NCI-H748 treated with DMSO at 0.1 percent for 48 hours (cell line): ENCODE results near the gene CHID1.

Source experiments
- DNase-seq: peaks from one replicate; lab custom pipeline; 2025; lab: John Stamatoyannopoulos, UW

Gene CHID1

GRCh38 chr11:888310-889212 lies 22.0 kb downstream of the CHID1 start:
- DNase-seq = no peak

- no peak for DNase-seq
Measured at GRCh38 chr11:887589-887988, 23.0 kb downstream of the CHID1 start.

GRCh38 chr11:886568-886967 lies 24.0 kb downstream of the CHID1 start:
- no peak for DNase-seq

GRCh38 chr11:884578-885070 lies 26.0 kb downstream of the CHID1 start:
- no peak for DNase-seq

- no peak for DNase-seq
Measured at GRCh38 chr11:883527-883926, 27.1 kb downstream of the CHID1 start.

- DNase-seq = no peak
Measured at GRCh38 chr11:882596-882995, 28.0 kb downstream of the CHID1 start.

GRCh38 chr11:880447-880846 lies 30.2 kb downstream of the CHID1 start:
- no peak for DNase-seq

- DNase-seq = no peak
Measured at GRCh38 chr11:877565-877964, 33.0 kb downstream of the CHID1 start.

- no peak for DNase-seq
Measured at GRCh38 chr11:876545-876944, 34.1 kb downstream of the CHID1 start.

- DNase-seq = no peak
Measured at GRCh38 chr11:875769-876301, 34.8 kb downstream of the CHID1 start.

GRCh38 chr11:875203-875602 lies 35.4 kb downstream of the CHID1 start:
- no peak for DNase-seq

GRCh38 chr11:873706-874105 lies 36.9 kb downstream of the CHID1 start:
- DNase-seq = no peak

GRCh38 chr11:872799-873198 lies 37.8 kb downstream of the CHID1 start:
- DNase-seq = no peak

GRCh38 chr11:871472-871871 lies 39.1 kb downstream of the CHID1 start:
- DNase-seq = no peak

GRCh38 chr11:870418-870817 lies 40.2 kb downstream of the CHID1 start:
- no peak for DNase-seq

- no peak for DNase-seq
Measured at GRCh38 chr11:870127-870413, 40.5 kb downstream of the CHID1 start.

GRCh38 chr11:869399-870126 lies 41.0 kb downstream of the CHID1 start:
- DNase-seq = no peak

- no peak for DNase-seq
Measured at GRCh38 chr11:868802-869201, 41.8 kb downstream of the CHID1 start.

- DNase-seq = no peak
Measured at GRCh38 chr11:868394-868793, 42.2 kb downstream of the CHID1 start.

- no peak for DNase-seq
Measured at GRCh38 chr11:867856-868358, 42.7 kb downstream of the CHID1 start.

GRCh38 chr11:866481-866880 lies 44.1 kb downstream of the CHID1 start:
- DNase-seq = no peak

- no peak for DNase-seq
Measured at GRCh38 chr11:865462-866430, 44.9 kb downstream of the CHID1 start.
